Astrocyte (in vitro differentiated cells and primary cell): Measurements from ENCODE around the gene RIMBP2. TPM values are rescaled to one million over a fixed set of nuclear protein-coding genes. Genes with fewer than 3 reads are reported as not detected.

Experiments used
- DNase-seq: peaks from one replicate; pipeline ENCODE4 v3.0.0-alpha.2; 2010; ENCODE audit warnings: low read depth
- FAIRE-seq: peaks from 2 replicates; lab custom pipeline; 2011; peaks lifted over from hg19 to GRCh38; lab: Jason Lieb, UNC
- H2AFZ ChIP-seq: 2 replicates; pipeline ENCODE4 v1.6.0; 2012; ENCODE audit warnings: low read depth, low read length, inconsistent platforms
- H3K27ac ChIP-seq: 2 replicates; pipeline ENCODE4 v1.5.1; 2011; ENCODE audit warnings: low read depth, low read length, inconsistent platforms
- H3K27me3 ChIP-seq: 2 replicates; pipeline ENCODE4 v1.6.0; 2011; ENCODE audit warnings: low read length, inconsistent platforms; ENCODE audit not compliant: insufficient read depth
- H3K36me3 ChIP-seq: 2 replicates; pipeline ENCODE4 v1.5.1; 2011; ENCODE audit warnings: low read length, inconsistent platforms; ENCODE audit not compliant: insufficient read depth
- H3K4me1 ChIP-seq: 2 replicates; pipeline ENCODE4 v1.5.1; 2011; ENCODE audit warnings: low read length, inconsistent platforms; ENCODE audit not compliant: insufficient read depth
- H3K4me2 ChIP-seq: 2 replicates; pipeline ENCODE4 v1.6.0; 2012; ENCODE audit warnings: low read length, inconsistent platforms
- H3K4me3 ChIP-seq: 2 replicates; pipeline ENCODE4 v1.5.1; 2011; ENCODE audit warnings: low read depth, mild to moderate bottlenecking, low read length, inconsistent platforms; ENCODE audit not compliant: insufficient read depth
- H3K79me2 ChIP-seq: 2 replicates; pipeline ENCODE4 v1.6.0; 2012; ENCODE audit warnings: mild to moderate bottlenecking, low read length, inconsistent platforms; ENCODE audit not compliant: insufficient read depth
- H3K9ac ChIP-seq: 2 replicates; pipeline ENCODE4 v1.6.0; 2012; ENCODE audit warnings: mild to moderate bottlenecking, low read length, inconsistent platforms
- H3K9me3 ChIP-seq: 2 replicates; pipeline ENCODE4 v1.5.1; 2012; ENCODE audit warnings: low read depth, mild to moderate bottlenecking, low read length, inconsistent platforms; ENCODE audit not compliant: insufficient read depth
- H4K20me1 ChIP-seq: 2 replicates; pipeline ENCODE4 v1.6.0; 2012; ENCODE audit warnings: low read length, inconsistent platforms; ENCODE audit not compliant: insufficient read depth
- H3K27ac Mint-ChIP-seq: one replicate; pipeline ENCODE4 v1.8.0; 2021; ENCODE audit warnings: mild to moderate bottlenecking, mixed read lengths; ENCODE audit not compliant: unreplicated experiment
- H3K27me3 Mint-ChIP-seq: one replicate; pipeline ENCODE4 v1.8.0; 2021; ENCODE audit warnings: low read depth, mixed read lengths; ENCODE audit not compliant: unreplicated experiment
- H3K36me3 Mint-ChIP-seq: one replicate; pipeline ENCODE4 v1.8.0; 2021; ENCODE audit warnings: low read depth, mixed read lengths; ENCODE audit not compliant: unreplicated experiment
- H3K4me1 Mint-ChIP-seq: one replicate; pipeline ENCODE4 v1.8.0; 2021; ENCODE audit warnings: low read depth, mixed read lengths; ENCODE audit not compliant: unreplicated experiment
- H3K4me3 Mint-ChIP-seq: one replicate; pipeline ENCODE4 v1.8.0; 2021; ENCODE audit warnings: mild to moderate bottlenecking, moderate library complexity, mixed read lengths; ENCODE audit not compliant: unreplicated experiment
- H3K9me3 Mint-ChIP-seq: one replicate; pipeline ENCODE4 v1.8.0; 2021; ENCODE audit warnings: mild to moderate bottlenecking, mixed read lengths; ENCODE audit not compliant: unreplicated experiment
- CTCF ChIP-seq: IDR thresholded peaks from 2 replicates; pipeline ENCODE4 v1.5.1; 2011; ENCODE audit warnings: low read depth, mild to moderate bottlenecking, inconsistent platforms, low read length, moderate library complexity; ENCODE audit not compliant: insufficient read depth
- EZH2 ChIP-seq: IDR thresholded peaks from 2 replicates; pipeline ENCODE4 v1.6.1; 2012; ENCODE audit warnings: mild to moderate bottlenecking, low read length, inconsistent platforms; ENCODE audit not compliant: insufficient read depth
- total RNA-seq: library from RNA; stranded (reverse); gene quantifications from 2 replicates; pipeline ENCODE4 v1.2.1, GENCODE V29; 2021

The RIMBP2 gene
- total RNA-seq, 1 donor from 2014 or later = 2.2 TPM

GRCh38 chr12:130438243-130438620 is 277.9 kb downstream of the RIMBP2 start:
- no peak overlapping the region for H3K4me3 ChIP-seq
- no peak overlapping the region for H2AFZ ChIP-seq
- H4K20me1 ChIP-seq = no peaks in the 10 kb centered on the region
- no peak overlapping the region for H3K4me2 ChIP-seq
- TF ChIP-seq EZH2 (no peak), CTCF (no peak)
- H3K9ac ChIP-seq = no peak overlapping the region
- H3K4me1 ChIP-seq = no peaks in the 10 kb centered on the region
- H3K79me2 ChIP-seq = no peaks in the 10 kb centered on the region
- Mint-ChIP-seq H3K27ac (no peak overlapping the region), H3K9me3 (peaks cover 9% of the 10 kb centered on the region), H3K4me3 (no peak overlapping the region), H3K4me1 (no peaks in the 10 kb centered on the region), H3K36me3 (no peaks in the 10 kb centered on the region), H3K27me3 (no peaks in the 10 kb centered on the region)
- no peak overlapping the region for H3K27ac ChIP-seq
- no peak for FAIRE-seq
- no peak for DNase-seq
- no peaks in the 10 kb centered on the region for H3K36me3 ChIP-seq
- H3K9me3 ChIP-seq = peaks cover 8% of the 10 kb centered on the region
- H3K27me3 ChIP-seq = no peaks in the 10 kb centered on the region

- no peak overlapping the region for H3K4me3 ChIP-seq
- H3K4me2 ChIP-seq = no peak overlapping the region
- no peak overlapping the region for H3K27ac Mint-ChIP-seq
- no peak overlapping the region for H3K27ac ChIP-seq
- H3K9ac ChIP-seq = no peak overlapping the region
- FAIRE-seq = no peak
- H3K27me3 Mint-ChIP-seq = no peaks in the 10 kb centered on the region
- peaks cover 10% of the 10 kb centered on the region for H3K9me3 ChIP-seq
- no peaks in the 10 kb centered on the region for H3K36me3 ChIP-seq
- H2AFZ ChIP-seq = no peak overlapping the region
- H3K4me1 Mint-ChIP-seq = no peaks in the 10 kb centered on the region
- H3K79me2 ChIP-seq = no peaks in the 10 kb centered on the region
- H3K4me3 Mint-ChIP-seq = no peak overlapping the region
- DNase-seq = no peak
- no peaks in the 10 kb centered on the region for H3K4me1 ChIP-seq
- peaks cover 9% of the 10 kb centered on the region for H3K9me3 Mint-ChIP-seq
- H4K20me1 ChIP-seq = no peaks in the 10 kb centered on the region
- no peaks in the 10 kb centered on the region for H3K27me3 ChIP-seq
- no peaks in the 10 kb centered on the region for H3K36me3 Mint-ChIP-seq
- TF ChIP-seq CTCF (no peak), EZH2 (no peak)
Observed at GRCh38 chr12:130437555-130438242, 278.4 kb downstream of the RIMBP2 start.

GRCh38 chr12:130436741-130437501 is 279.2 kb downstream of the RIMBP2 start:
- no peaks in the 10 kb centered on the region for H3K27me3 Mint-ChIP-seq
- no peak overlapping the region for H2AFZ ChIP-seq
- no peak for TF ChIP-seq CTCF
- no peak for TF ChIP-seq EZH2
- peaks cover 10% of the 10 kb centered on the region for H3K9me3 ChIP-seq
- no peak overlapping the region for H3K27ac Mint-ChIP-seq
- H3K36me3 Mint-ChIP-seq = no peaks in the 10 kb centered on the region
- no peaks in the 10 kb centered on the region for H3K79me2 ChIP-seq
- DNase-seq (no peak), FAIRE-seq (no peak)
- H3K9me3 Mint-ChIP-seq = peaks cover 10% of the 10 kb centered on the region
- no peaks in the 10 kb centered on the region for H4K20me1 ChIP-seq
- no peaks in the 10 kb centered on the region for H3K27me3 ChIP-seq
- H3K9ac ChIP-seq = no peak overlapping the region
- no peaks in the 10 kb centered on the region for H3K4me1 ChIP-seq
- H3K4me3 ChIP-seq = no peak overlapping the region
- no peaks in the 10 kb centered on the region for H3K36me3 ChIP-seq
- H3K4me2 ChIP-seq = no peak overlapping the region
- H3K4me1 Mint-ChIP-seq = no peaks in the 10 kb centered on the region
- no peak overlapping the region for H3K4me3 Mint-ChIP-seq
- H3K27ac ChIP-seq = no peak overlapping the region
